ENCODE results near the gene SPRY2.

- TF ChIP-seq CTCF (conservative IDR thresholded peaks at IDR 0.05; ENCODE audit: low read length) (no peak), EZH2phosphoT487 (IDR thresholded peaks at IDR 0.05; ENCODE audit: borderline replicate concordance) (no peak)
Observed at GRCh38 chr13:80312012-80312704, 28.8 kb downstream of the SPRY2 start.

All from Loucy (cell line).